Fibroblast of skin of scalp (primary cell): Measurements from ENCODE around the gene SUPT4H1. TPM values are rescaled to one million over a fixed set of nuclear protein-coding genes. Genes with fewer than 3 reads are reported as not detected.
A peak's percentile ranks its signal among the peaks of the same experiment; 100 is the strongest.
"Not testable (repeated sequence)": the region's sequence is repeated elsewhere in the genome, so short reads cannot be mapped to it uniquely, and the experiment has no call there.

ENCODE experiments used
- DNase-seq: peaks from one replicate; pipeline ENCODE4 v3.0.0-alpha.2; 2013
- polyA plus RNA-seq, 2 experiments: library from polyadenylated mRNA; unstranded; fragments of 120-200 nt; gene quantifications; one replicate each; pipeline ENCODE4 v1.2.1, GENCODE V29; 2013; ENCODE audit not compliant: insufficient read length in 2 of 2

SUPT4H1 gene
- 97.3 TPM for polyA plus RNA-seq (2013, experiment 1 of 2; ENCODE audit: insufficient read length)
- polyA plus RNA-seq (2013, experiment 2 of 2; ENCODE audit: insufficient read length) = 102 TPM

DNA sequence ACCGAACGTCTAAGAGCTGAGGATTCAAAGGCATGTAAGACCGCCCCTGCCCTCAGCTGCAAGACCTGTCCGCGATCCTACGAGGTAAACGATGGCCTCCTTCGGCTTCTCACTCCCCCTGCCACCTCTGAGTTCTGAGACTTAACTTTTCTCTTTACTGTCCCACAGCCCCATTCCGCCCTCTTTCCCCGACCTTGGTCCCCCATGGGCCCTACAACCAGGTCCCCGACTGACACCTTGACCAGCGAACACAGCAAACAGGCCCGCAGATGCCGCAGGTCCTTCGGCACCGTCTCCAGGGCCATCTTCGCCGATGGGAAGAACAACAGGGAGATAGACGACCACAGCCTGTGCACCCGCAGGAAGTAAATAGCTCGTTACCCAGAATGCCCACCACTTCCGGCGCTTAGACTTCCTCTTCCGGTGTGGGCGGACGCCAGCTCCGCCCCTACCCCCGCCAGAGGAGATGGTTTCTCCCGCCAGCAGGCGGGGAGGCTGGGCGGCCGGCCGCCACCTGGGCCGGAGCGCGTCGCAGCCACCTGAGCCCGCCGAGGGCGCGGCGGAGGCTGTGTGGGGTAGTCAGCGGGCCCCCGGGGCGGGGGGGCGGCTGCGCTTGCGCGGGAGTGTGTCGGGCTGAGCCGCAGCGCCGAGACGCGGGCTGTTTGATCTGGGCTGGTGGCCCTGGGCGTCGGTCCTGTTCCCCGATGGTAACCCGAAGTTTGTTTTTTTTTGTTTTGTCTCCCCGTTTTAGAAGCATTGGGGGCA lies at the start of gene SUPT4H1:
Gene SUPT4H1 (minus strand): TSS at position 371 of the 765 bp plus-strand sequence. CDS start 66 bp downstream, at position 305.
- peak; percentile 94 for DNase-seq

DNA sequence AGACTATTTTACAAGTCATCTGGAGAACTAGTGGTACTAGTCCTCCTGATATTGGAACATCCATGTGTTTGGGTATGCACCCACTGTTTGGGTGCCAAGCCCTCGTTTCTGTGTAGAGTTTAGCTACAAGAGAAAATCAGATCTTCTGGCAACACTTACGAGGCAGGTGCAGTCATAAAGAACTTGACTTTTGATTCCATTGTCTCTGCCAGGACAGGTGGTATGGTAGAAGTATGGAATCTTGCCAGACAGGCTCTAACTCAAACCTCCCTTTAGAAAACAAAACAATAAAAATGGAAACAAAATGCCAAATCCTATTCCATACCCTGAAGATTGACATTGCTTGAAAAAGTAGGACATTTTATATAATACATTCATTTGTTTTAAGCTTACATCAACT lies 49.3 kb upstream of the SUPT4H1 start:
- DNase-seq = no peak

DNA sequence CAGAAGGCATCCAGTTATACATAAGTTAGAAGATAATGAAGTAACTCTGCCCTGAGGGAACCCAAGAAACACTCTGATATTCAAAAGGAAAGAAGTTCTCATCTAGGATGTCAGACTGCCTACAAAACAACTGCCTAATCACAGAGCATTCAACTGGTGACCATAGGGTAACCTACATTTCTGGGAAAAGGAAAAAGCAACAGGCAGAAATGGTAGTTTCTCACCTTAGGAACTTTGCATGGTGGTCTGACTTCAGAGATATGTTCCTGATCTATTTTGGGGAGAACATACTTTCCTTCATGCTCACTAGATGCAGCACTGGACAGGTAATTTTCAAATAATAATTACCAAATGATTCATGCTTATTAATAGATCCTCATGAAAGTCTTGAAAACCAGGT lies 48.8 kb upstream of the SUPT4H1 start:
- DNase-seq = no peak

DNA sequence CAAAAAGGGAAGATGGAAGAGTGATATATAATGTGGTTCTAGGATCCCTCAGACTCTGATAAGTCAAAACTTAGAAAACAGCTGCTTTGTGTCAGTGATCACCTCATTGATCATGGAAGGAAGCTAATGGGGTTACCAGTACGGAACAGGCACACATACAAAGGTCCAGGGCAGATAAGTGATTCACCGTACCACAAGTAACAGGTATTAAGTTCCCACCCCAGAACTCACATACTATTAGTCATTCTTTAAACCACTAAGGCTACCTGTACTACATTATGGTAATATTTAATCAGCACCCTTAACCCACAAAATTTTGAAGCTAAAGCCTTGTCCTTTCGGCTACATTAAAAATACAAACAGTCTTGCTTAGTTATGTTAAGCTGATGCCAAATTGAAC lies 48.0 kb upstream of the SUPT4H1 start:
- no peak for DNase-seq

DNA sequence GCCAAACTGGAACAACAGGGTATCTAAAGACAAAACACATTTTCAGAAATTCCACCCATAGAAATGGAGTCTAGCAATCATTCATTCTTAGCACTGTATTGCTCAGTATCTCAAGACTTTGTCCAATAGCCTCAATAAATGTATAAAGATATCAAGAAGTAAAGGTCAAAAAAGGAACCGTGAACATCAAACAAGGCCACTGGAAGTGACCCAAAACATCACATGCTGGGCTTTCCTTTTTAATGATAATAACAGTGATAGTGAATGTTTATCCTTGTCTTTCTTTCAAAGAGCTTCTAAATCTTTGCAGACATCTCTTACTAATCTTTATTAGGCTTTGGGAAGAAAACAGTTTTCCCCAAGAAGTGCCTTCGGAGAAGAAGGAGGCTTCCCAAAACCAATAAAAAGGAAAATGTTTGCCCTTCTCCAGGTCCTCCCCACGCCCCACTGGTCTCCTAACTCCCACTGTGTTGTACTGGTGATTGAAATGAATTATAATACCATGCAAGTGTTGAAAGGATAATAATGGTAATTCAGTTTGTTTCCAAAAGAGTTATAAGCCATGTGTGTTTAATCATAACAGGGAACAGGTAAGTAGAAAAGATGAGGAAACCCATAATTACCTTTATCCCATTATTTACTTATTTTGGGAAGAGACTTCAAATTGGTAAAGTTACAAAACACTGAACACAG lies 46.7 kb upstream of the SUPT4H1 start:
- no peak for DNase-seq

DNA sequence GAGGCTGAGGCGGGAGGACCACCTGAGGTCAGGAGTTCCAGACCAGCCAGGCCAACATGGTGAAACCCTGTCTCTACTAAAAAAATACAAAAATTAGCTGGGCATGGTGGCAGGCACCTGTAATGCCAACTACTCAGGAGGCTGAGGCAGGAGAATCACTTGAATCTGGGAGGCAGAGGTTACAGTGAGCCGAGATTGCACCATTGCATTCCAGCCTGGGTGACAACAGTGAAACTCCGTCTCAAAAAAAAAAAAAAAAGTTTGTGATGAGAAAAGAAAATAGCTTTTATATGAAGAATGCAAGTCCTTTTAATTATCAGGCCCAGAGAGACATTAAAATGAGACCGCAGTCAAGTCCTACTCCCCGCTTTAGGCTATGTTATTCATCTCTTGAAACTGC lies 45.4 kb upstream of the SUPT4H1 start:
- not testable (repeated sequence) for DNase-seq

DNA sequence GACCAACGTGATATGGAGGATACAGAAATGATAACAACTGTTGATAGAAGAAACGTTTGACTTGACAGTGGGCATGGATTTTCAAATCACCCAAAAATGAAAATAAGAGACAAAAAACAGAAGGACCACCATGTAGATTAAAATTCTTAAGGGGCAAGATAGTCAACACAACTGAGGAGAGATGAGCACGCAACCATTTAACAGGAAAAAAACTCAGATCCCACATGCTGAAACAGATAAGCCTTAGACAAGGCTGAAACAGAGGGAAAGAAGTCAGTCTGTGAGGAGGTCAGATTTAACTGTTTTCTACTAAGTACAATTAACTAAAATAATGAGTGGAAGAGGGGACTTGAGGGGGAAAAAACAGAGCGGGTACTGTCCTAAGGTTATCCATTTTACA lies 44.2 kb upstream of the SUPT4H1 start:
- no peak for DNase-seq

DNA sequence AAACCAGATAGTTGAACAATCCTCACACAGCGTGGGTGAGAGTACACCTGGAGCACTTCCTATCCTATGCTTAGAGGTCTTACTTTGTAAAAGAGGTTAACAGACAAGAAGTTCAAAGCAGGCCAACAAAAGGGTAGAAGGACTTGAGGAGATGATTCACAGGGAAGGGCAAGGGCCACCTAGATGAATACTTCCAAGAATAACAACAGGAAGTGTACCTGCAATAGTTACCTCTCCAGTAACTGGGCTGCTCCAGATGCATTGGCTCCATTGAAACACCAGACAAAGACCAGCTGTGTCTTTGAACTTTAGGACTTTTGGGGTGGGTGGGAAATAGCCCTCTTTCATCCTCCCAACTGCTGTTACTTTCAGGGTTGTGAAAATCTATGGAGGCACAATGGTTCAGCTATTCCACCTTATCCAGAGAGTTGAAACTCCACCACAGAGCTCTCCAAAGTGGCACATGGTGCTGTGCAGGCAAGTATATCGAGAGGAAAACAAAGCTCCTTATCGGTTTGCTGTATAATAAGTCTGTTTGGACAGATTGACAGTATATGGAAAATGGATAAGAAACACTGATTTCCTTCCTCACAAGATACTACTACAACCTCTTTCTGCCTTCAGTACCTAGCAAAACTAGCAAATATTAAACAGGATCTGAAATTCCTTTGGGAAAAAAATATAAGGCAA lies 42.7 kb upstream of the SUPT4H1 start:
- no peak for DNase-seq

DNA sequence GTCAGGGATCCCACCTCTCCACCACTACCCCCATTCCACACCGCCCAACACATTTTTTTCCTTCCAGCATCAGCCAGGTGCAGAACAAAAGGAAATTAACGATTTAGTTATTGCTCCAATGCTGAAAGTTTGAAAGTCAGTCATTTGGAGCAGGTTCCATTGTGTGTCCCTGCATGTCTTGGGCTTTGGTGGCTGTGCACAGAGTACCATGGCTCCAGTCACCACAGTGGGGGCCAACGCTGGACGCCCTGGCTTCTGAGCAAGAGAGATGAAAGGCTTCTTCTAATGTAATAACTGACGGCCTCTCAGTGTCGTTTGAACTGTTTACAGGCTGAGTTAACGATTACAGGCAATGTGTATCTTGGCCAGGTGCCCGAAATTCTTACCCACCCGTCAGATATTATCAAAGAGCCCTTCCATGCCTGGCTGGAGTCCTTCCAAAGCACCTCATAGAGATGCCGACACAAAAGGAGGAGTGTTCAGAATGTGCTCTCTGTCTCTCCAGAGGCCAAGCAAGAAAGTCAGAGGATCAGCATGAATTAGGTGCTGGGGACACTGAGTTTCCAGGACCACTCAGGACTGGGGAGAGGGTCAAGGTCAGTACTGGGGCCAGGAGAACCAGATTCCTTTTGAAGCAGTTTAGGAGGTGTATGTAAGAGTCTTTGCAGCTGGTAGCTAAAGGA lies 39.4 kb upstream of the SUPT4H1 start:
- no peak for DNase-seq

DNA sequence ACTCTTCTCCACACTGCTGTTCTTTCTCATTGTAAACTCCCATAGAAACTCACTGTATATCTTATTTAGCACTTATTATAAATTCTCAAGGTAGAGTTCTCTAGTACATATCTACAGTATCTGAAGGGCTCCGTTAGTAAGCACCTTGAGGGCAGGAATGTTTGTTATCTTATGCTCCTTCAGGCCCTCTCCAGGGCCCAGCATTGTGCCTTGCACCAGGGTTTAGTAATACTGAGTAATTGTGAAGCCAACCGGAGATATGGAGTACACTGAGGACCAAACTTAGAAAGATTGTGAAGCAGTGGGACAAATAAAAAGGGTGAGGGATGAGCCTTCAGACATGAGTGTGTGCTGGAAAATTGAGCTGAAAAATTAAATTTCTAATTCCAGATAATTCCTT lies 38.9 kb upstream of the SUPT4H1 start:
- DNase-seq = no peak

DNA sequence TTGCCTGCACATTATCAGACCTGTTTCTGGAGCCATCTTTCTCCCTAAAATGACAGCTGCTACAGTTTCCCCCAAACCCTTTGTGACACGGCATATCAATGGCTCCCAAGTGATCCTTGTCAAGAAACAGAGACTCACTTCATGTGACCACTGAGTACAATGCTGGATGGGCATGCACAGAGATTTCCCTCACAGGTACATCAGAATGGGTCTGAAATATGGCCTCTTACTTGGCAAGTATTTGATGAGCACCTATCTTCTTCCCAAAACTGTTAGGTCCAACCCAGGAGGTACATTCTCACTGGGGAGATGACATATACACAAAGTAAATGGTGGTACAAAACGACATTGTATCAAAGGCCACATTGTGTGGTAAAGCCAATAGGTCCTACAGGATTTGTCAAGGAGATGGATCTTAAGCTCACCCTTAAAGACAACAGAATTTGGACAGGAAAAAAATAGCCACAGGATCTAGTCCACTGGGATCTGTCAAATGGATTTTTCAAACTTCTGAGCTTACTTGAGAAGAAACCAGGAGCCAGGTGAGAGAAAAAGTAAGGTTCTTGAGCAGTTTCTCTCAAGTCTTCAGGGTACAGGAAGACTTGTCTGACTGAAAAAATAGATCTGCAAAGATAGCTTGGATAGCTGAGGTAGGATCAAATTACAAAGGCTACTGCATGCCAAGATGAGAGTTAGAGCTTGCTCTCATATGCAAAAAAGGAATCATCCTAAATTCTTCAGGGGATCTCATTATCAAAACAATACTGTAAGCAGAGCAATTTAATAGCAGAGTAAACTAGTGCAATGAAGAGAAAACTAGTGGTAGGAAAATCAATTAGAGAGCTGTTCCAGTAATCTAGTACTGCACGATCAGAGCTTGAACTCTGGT lies 36.5 kb upstream of the SUPT4H1 start:
- no peak for DNase-seq

DNA sequence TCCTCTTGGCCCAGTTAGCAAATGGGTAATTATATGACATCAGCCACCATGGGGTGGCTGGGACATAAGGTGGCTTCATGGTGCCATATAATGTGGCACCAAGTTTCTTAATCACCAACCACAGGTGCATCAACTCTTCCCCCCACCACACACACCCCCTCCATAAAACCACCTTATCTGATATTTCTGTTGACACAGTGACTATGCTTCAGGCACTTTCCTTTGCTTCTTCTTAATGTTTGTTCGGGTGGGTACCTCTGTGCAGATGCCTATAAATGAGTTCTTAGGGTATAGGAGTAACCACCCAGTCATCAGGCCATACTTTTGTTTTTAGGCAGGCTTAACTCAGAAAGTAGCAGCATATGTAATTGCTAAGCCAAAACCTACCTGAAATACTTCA lies 35.8 kb upstream of the SUPT4H1 start:
- no peak for DNase-seq

DNA sequence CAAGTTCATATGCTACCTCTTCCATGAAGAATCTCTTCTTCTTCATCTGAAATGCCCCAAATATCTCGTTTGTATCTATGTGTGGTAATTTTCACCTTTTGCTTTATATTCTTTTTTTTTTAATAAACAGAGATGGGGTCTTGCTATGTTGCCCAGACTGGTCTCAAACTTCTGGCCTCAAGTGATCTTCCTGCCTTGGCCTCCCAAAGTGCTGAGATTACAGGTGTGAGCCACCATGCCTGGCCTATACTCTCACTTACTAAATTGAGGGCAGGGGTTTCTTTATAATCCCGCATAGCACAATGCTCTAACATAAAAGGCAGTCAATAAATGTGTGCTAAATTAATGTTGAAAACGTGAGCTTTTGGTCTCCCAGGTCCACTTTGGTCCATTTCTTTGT lies 34.7 kb upstream of the SUPT4H1 start:
- no peak for DNase-seq

DNA sequence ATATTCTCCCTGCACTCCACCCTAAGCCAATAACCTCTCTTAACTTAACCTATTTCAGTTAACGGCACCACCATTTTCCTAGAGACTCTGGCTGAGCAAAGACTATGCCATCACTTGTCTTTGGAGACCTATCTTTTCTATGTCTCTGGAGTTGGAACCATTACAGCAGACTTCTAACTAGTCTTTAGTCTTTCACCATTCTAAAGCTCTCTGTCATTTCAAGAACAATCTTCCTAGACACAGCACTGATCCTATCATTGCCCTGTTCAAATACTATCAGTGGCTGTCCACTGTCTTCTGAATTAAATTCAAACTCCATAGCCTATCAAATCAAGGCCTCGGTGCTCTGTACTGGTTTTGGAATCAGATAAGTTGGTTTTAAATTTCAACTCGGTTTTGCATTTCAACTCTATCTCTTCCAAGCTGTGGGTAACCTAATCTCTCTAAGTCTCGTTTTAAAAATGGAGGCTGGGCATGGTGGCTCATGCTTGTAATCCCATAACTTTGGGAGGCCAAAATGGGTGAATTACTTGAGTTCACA lies 33.4 kb upstream of the SUPT4H1 start:
- DNase-seq = no peak

DNA sequence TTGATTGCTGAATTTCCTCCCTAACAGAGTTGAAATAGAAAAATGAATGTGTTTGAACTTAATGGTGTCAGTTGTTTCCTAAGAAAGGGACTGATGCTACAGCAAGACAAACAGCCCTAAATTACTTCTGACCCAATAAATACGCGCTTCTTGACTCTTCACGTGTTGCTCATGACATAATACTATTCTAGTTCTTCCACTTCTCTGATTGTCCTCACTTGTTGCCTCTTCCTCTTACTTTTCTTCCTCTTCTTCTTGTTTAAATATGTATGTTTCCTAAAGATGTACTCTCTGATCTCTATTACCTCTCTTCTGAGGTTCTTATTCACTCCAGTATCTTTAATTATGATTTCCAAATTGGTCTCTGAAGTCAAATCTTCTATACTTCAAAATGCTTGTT lies 32.9 kb upstream of the SUPT4H1 start:
- DNase-seq = no peak

DNA sequence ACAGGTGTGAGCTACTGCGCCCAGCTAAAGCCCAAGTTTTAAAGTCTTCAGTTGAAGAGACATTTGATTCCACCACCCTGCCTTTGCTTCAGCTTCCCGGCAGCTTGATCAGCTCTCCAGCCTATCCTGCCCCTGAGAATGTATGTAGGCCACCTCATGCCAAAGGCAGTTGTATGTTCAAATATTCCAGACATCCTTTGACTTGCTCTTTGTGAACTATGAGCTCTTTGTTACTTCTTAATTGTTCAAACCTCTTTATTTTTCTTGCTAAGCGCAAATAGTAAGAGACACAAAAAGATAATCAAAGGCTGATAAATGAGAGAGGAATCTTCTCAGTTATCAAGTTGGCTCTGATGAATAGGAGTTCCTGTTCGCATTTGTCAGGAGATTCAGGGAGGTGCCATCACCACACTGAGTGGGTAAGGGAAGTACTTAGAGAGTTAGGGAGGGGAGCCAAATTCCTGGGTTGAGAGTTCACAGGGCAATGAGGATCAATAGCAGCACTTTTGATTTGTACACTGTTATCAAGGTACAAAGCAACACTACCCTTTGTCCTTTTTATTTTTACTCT lies 32.0 kb upstream of the SUPT4H1 start:
- DNase-seq = no peak

DNA sequence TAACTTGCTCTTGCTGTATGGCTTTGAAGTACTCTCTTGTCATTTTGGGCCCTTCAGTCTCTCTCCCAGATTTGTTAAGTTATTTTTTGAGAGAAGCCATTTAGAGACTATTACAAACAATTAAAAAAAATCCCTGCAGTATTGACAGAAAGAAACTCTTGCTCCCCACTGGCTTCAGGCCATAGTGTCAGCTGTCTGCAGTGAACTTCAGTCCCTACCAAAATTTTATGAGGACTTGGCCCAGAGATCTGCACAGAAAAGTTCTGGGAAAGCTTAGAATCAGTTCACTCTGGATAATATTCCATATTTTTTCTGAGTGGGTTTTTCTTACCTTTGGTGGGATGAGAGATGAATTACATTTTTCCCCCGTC lies 30.9 kb upstream of the SUPT4H1 start:
- no peak for DNase-seq

DNA sequence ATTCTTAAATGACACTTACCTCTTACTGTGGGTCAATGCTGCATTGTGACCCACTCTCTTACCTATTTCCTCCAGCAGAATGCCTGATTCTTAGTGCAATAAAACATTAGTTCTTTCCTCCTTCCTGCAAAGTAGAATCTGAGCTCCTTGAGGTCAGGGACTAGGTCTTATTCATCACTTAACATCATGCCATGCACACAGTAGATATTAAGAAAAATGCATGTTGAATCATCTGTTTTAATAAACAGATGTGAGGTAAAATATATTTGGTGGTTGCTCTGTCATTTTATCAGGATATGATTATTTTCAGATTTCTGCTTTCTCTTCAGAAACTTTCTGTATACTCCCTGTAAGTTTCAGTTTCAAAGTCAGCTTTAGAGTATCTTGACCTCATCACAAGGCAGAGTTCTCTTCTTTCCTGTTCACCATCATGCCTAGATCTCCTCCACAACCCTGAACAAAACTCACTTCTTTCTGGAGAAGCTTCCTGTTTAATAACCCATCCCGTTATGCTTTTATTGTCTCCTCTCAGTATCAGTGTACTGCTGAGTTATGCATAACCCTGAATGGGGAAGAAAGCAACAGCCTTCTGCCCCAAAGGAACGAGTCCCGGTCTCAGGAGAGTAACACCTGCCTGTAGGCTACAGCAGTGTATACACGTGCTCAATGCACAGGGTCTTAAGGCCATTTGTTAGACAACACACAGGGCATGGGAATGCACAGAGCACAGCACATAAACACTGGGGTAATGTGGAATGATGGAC lies 30.3 kb upstream of the SUPT4H1 start:
- no peak for DNase-seq

DNA sequence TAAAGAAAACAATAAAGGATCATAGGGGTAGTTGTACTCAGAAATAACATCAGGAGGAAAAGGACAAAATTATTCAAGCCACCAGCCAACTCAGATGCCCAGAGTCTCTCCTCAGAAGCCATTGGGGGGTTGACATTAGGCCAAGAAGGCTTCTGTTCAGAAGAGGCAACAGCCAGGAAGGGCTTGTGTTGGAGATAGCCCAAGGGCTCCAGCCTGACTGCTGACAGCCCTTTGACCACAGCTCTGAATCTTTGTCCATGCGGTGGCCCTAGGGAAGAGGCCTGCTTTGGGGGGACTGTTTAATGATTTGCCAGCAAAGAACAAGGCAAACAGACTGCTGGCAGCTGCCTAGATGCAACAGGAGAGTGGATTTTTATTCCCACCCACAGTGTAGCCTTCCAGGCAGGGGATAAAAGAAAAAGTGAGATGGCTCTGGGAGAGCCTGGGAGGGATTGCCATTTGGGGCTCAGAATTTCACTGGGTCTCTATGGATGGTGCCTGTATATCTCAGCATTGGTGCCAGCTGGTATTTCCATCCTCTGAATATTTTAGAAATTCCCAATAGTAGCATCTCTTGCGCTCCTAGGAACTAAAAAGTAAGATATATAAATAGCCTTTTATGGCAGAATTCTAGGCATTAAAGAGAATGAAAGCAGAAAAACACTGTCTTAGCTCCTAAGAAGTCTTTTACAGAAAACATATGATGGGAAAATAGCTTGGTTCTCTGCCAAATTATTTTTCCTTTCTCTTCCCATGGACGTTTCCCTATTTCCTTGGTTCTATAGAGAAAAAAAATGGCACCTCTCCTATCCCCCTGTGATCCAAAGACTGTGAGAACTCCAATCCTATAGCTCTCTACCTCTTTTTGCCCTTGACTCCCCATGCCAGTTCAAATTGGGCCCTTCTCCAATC lies 29.4 kb upstream of the SUPT4H1 start:
- no peak for DNase-seq
